GM23338 (cell line): ENCODE measurements around the gene MTHFS.

ENCODE experiments used
- CREB1 ChIP-seq: fragments of 250-450 bp; sonication (Bioruptor Pico); IDR thresholded peaks from 2 replicates; pipeline ENCODE4 v1.5.0; 2020; ENCODE audit warnings: low read depth, mild to moderate bottlenecking, moderate library complexity
- CTCF ChIP-seq, 2 experiments: fragments of 200-600 bp in 1 of 2; sonication (generic) in 1 of 2; conservative IDR thresholded peaks; 2 replicates each; pipeline versions ENCODE4 v1.5.1 to v1.6.1; 2016 to 2017; ENCODE audit warnings: antibody characterized with exemption in 2 of 2, low read depth in 2 of 2, mild to moderate bottlenecking in 2 of 2, moderate library complexity in 1 of 2
- EZH2 ChIP-seq: fragments of 200-600 bp; sonication (generic); IDR thresholded peaks from one replicate; pipeline ENCODE4 v1.8.0; 2017; ENCODE audit warnings: antibody characterized with exemption, mild to moderate bottlenecking, low read depth; ENCODE audit not compliant: unreplicated experiment
- EZH2phosphoT487 ChIP-seq: fragments of 200-600 bp; sonication (generic); IDR thresholded peaks from one replicate; pipeline ENCODE4 v1.8.1; 2018; ENCODE audit warnings: antibody characterized with exemption; ENCODE audit not compliant: unreplicated experiment
- JUNB ChIP-seq: IDR thresholded peaks from one replicate; pipeline ENCODE4 v1.6.1; 2016; ENCODE audit warnings: antibody characterized with exemption; ENCODE audit not compliant: unreplicated experiment
- POLR2AphosphoS5 ChIP-seq: IDR thresholded peaks from 2 replicates; pipeline ENCODE4 v1.6.1; 2016; ENCODE audit warnings: antibody characterized with exemption, low read depth
- STAT1 ChIP-seq: IDR thresholded peaks from one replicate; pipeline ENCODE4 v1.6.1; 2016; ENCODE audit warnings: antibody characterized with exemption; ENCODE audit not compliant: unreplicated experiment
- ZNF114 ChIP-seq: fragments of 250-450 bp; sonication (Bioruptor Pico); IDR thresholded peaks from 2 replicates; pipeline ENCODE4 v1.5.0; 2020; ENCODE audit warnings: mild to moderate bottlenecking, moderate library complexity
- ZNF331 ChIP-seq: fragments of 250-450 bp; sonication (Bioruptor Pico); IDR thresholded peaks from 2 replicates; pipeline ENCODE4 v1.5.0; 2020; ENCODE audit warnings: low read depth, mild to moderate bottlenecking, moderate library complexity
- TF ChIP-seq, protein P1 (sequence below): fragments of 250-450 bp; sonication (Bioruptor Pico); IDR thresholded peaks from 2 replicates; pipeline ENCODE4 v1.5.0; 2020; ENCODE audit warnings: mild to moderate bottlenecking, moderate library complexity
- TF ChIP-seq, protein P2 (sequence below): IDR thresholded peaks from one replicate; pipeline ENCODE4 v1.6.1; 2018; ENCODE audit warnings: antibody characterized with exemption; ENCODE audit not compliant: unreplicated experiment
- TF ChIP-seq, protein P3 (sequence below): IDR thresholded peaks from 2 replicates; pipeline ENCODE4 v1.6.1; 2016; ENCODE audit warnings: antibody characterized with exemption

DNA sequence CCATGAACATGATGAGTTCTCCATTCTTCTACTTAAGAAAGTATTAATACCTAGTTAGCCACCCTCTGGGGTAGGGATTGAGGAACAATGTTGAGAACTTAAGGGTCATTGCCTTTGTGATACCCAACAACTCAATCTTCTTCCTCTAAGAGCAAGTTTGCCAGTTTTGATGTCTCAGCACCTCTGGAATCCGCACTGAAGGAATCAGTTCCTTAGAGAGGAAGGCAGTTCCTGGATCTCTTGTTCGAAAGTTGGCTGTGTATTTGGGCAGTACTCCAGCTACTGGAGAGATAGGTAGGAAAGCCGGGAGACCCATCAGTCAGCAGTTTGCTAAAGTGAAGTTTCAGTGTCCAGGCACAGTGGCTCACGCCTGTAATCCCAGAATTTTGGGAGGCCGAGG is 35.6 kb upstream of the MTHFS start:
- TF ChIP-seq CTCF (conservative IDR thresholded peaks at IDR 0.05; ENCODE audit: low read depth in 2 of 2) (no peak), EZH2 (no peak), CREB1 (no peak), POLR2AphosphoS5 (no peak), ZNF331 (CRISPR knock-in tag) (no peak), EZH2phosphoT487 (no peak), JUNB (no peak), STAT1 (no peak), ZNF114 (no peak)
- TF ChIP-seq, protein P1, sequence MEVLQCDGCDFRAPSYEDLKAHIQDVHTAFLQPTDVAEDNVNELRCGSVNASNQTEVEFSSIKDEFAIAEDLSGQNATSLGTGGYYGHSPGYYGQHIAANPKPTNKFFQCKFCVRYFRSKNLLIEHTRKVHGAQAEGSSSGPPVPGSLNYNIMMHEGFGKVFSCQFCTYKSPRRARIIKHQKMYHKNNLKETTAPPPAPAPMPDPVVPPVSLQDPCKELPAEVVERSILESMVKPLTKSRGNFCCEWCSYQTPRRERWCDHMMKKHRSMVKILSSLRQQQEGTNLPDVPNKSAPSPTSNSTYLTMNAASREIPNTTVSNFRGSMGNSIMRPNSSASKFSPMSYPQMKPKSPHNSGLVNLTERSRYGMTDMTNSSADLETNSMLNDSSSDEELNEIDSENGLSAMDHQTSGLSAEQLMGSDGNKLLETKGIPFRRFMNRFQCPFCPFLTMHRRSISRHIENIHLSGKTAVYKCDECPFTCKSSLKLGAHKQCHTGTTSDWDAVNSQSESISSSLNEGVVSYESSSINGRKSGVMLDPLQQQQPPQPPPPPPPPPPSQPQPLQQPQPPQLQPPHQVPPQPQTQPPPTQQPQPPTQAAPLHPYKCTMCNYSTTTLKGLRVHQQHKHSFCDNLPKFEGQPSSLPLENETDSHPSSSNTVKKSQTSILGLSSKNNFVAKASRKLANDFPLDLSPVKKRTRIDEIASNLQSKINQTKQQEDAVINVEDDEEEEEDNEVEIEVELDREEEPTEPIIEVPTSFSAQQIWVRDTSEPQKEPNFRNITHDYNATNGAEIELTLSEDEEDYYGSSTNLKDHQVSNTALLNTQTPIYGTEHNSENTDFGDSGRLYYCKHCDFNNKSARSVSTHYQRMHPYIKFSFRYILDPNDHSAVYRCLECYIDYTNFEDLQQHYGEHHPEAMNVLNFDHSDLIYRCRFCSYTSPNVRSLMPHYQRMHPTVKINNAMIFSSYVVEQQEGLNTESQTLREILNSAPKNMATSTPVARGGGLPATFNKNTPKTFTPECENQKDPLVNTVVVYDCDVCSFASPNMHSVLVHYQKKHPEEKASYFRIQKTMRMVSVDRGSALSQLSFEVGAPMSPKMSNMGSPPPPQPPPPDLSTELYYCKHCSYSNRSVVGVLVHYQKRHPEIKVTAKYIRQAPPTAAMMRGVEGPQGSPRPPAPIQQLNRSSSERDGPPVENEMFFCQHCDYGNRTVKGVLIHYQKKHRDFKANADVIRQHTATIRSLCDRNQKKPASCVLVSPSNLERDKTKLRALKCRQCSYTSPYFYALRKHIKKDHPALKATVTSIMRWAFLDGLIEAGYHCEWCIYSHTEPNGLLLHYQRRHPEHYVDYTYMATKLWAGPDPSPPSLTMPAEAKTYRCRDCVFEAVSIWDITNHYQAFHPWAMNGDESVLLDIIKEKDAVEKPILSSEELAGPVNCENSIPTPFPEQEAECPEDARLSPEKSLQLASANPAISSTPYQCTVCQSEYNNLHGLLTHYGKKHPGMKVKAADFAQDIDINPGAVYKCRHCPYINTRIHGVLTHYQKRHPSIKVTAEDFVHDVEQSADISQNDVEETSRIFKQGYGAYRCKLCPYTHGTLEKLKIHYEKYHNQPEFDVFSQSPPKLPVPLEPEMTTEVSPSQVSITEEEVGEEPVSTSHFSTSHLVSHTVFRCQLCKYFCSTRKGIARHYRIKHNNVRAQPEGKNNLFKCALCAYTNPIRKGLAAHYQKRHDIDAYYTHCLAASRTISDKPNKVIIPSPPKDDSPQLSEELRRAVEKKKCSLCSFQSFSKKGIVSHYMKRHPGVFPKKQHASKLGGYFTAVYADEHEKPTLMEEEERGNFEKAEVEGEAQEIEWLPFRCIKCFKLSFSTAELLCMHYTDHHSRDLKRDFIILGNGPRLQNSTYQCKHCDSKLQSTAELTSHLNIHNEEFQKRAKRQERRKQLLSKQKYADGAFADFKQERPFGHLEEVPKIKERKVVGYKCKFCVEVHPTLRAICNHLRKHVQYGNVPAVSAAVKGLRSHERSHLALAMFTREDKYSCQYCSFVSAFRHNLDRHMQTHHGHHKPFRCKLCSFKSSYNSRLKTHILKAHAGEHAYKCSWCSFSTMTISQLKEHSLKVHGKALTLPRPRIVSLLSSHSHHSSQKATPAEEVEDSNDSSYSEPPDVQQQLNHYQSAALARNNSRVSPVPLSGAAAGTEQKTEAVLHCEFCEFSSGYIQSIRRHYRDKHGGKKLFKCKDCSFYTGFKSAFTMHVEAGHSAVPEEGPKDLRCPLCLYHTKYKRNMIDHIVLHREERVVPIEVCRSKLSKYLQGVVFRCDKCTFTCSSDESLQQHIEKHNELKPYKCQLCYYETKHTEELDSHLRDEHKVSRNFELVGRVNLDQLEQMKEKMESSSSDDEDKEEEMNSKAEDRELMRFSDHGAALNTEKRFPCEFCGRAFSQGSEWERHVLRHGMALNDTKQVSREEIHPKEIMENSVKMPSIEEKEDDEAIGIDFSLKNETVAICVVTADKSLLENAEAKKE (CRISPR knock-in tag): no peak
- TF ChIP-seq, protein P2, sequence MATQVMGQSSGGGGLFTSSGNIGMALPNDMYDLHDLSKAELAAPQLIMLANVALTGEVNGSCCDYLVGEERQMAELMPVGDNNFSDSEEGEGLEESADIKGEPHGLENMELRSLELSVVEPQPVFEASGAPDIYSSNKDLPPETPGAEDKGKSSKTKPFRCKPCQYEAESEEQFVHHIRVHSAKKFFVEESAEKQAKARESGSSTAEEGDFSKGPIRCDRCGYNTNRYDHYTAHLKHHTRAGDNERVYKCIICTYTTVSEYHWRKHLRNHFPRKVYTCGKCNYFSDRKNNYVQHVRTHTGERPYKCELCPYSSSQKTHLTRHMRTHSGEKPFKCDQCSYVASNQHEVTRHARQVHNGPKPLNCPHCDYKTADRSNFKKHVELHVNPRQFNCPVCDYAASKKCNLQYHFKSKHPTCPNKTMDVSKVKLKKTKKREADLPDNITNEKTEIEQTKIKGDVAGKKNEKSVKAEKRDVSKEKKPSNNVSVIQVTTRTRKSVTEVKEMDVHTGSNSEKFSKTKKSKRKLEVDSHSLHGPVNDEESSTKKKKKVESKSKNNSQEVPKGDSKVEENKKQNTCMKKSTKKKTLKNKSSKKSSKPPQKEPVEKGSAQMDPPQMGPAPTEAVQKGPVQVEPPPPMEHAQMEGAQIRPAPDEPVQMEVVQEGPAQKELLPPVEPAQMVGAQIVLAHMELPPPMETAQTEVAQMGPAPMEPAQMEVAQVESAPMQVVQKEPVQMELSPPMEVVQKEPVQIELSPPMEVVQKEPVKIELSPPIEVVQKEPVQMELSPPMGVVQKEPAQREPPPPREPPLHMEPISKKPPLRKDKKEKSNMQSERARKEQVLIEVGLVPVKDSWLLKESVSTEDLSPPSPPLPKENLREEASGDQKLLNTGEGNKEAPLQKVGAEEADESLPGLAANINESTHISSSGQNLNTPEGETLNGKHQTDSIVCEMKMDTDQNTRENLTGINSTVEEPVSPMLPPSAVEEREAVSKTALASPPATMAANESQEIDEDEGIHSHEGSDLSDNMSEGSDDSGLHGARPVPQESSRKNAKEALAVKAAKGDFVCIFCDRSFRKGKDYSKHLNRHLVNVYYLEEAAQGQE: no peak
- TF ChIP-seq, protein P3, sequence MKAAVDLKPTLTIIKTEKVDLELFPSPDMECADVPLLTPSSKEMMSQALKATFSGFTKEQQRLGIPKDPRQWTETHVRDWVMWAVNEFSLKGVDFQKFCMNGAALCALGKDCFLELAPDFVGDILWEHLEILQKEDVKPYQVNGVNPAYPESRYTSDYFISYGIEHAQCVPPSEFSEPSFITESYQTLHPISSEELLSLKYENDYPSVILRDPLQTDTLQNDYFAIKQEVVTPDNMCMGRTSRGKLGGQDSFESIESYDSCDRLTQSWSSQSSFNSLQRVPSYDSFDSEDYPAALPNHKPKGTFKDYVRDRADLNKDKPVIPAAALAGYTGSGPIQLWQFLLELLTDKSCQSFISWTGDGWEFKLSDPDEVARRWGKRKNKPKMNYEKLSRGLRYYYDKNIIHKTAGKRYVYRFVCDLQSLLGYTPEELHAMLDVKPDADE: no peak
